Fibroblast of lung (primary cell): ENCODE results near the gene GAD1.

Experiments used
- CTCF ChIP-seq, 2 donors: IDR thresholded peaks in 1 of 2; conservative IDR thresholded peaks in 1 of 2; 1 replicate in 1 of 2; 2 replicates in 1 of 2; pipeline ENCODE4 v1.5.1; 2011 to 2012; ENCODE audit warnings: low read length in 2 of 2, control low read depth in 1 of 2, inconsistent platforms in 1 of 2, low read depth in 1 of 2, mild to moderate bottlenecking in 1 of 2
- EZH2 ChIP-seq: IDR thresholded peaks from 2 replicates; pipeline ENCODE4 v1.5.1; 2012; ENCODE audit warnings: low read length, control low read depth, mild to moderate bottlenecking; ENCODE audit errors: missing control alignments

GRCh38 chr2:170823898-170824215 is 7.2 kb downstream of the GAD1 start:
- no peak for TF ChIP-seq CTCF (conservative IDR thresholded peaks at IDR 0.05 in 1 of 2, IDR thresholded peaks at IDR 0.05 in 1 of 2; ENCODE audit: low read depth in 1 of 2, low read length in 2 of 2)
- TF ChIP-seq EZH2, result no peak
